HCT116 (cell line): ENCODE results near the gene GSTA4. TPM values are rescaled to one million over a fixed set of nuclear protein-coding genes. Genes with fewer than 3 reads are reported as not detected.

Experiments used
- ATAC-seq: fragments of 200-7000 bp; cut with Tn5 transposase; 2 replicates; pipeline ENCODE4 v1.9.1; 2020; ENCODE audit warnings: mild to moderate bottlenecking, moderate library complexity
- BruUV-seq: library from RNA; stranded (reverse); fragments of 400-500 nt; replicated peaks from 2 replicates; lab custom pipeline; 2021; lab: Mats Ljungman, UMichigan
- CTCF ChIA-PET: fragments of 300-600 bp; sonication (Branson Sonifier 250); formaldehyde crosslinking; loops from one replicate; lab custom pipeline; 2021; ENCODE audit warnings: antibody characterized with exemption; lab: Charles Lee
- POLR2A ChIA-PET: fragments of 300-600, 350-600 bp; sonication (Branson Sonifier 250); formaldehyde crosslinking; loops from one replicate; lab custom pipeline; 2021; ENCODE audit warnings: antibody characterized with exemption; lab: Charles Lee
- RAD21 ChIA-PET, 2 experiments: fragments of 300-600 bp; sonication (Branson Sonifier 250); formaldehyde crosslinking; loops; one replicate each; lab custom pipeline; 2023; ENCODE audit warnings: low total read pairs in 2 of 2; ENCODE audit not compliant: uncharacterized antibody in 2 of 2, unreplicated experiment in 2 of 2, low non-redundant PET in 1 of 2; lab: Charles Lee
- DNase-seq: peaks from one replicate; pipeline ENCODE4 v3.0.0-alpha.2; 2010; ENCODE audit warnings: low read depth, low spot score
- H2AFZ ChIP-seq: fragments of 200-600 bp; shearing (Covaris generic), sonication (generic); 2 replicates; pipeline ENCODE4 v1.6.1; 2017; ENCODE audit warnings: low read depth, mixed run types, mixed read lengths, antibody characterized with exemption, low read length; ENCODE audit not compliant: poor library complexity, severe bottlenecking
- H3K27ac ChIP-seq: 2 replicates; pipeline ENCODE4 v1.5.1; 2012; ENCODE audit warnings: low read depth, low read length
- H3K27me3 ChIP-seq: fragments of 200-600 bp; sonication (generic); 2 replicates; pipeline ENCODE4 v1.6.1; 2016; ENCODE audit warnings: mixed run types, low read length, mixed read lengths; ENCODE audit not compliant: insufficient read depth
- H3K36me3 ChIP-seq, 2 experiments: fragments of 200-500 bp in 1 of 2; fragments of 200-600 bp in 1 of 2; sonication (Bioruptor generic) in 1 of 2; sonication (generic) in 1 of 2; 2 replicates each; pipeline versions ENCODE4 v1.5.1 to v1.6.1; 2014 to 2016; ENCODE audit warnings: low read length in 2 of 2, inconsistent platforms in 1 of 2, mixed read lengths in 1 of 2, mixed run types in 1 of 2; ENCODE audit not compliant: insufficient read depth in 2 of 2, control insufficient read depth in 1 of 2
- H3K4me1 ChIP-seq, 2 experiments: fragments of 200-600 bp in 1 of 2; sonication (generic) in 1 of 2; 2 replicates each; pipeline versions ENCODE4 v1.5.1 to v1.6.1; 2012 to 2017; ENCODE audit warnings: low read length in 2 of 2, inconsistent platforms in 1 of 2, mild to moderate bottlenecking in 1 of 2, mixed read lengths in 1 of 2, mixed run types in 1 of 2, moderate library complexity in 1 of 2; ENCODE audit not compliant: insufficient read depth in 2 of 2, control insufficient read depth in 1 of 2
- H3K4me2 ChIP-seq: fragments of 200-600 bp; sonication (generic); 2 replicates; pipeline ENCODE4 v1.6.1; 2017; ENCODE audit warnings: mixed run types, low read length, mixed read lengths
- H3K4me3 ChIP-seq, 2 experiments: fragments of 200-600 bp in 1 of 2; sonication (generic) in 1 of 2; replicated peaks in 1 of 2; 2 replicates each; pipeline ENCODE4 v1.5.1; 2011 to 2016; ENCODE audit warnings: low read length in 2 of 2, control low read depth in 1 of 2, low read depth in 1 of 2, mild to moderate bottlenecking in 1 of 2, mixed read lengths in 1 of 2, mixed run types in 1 of 2
- H3K79me2 ChIP-seq: fragments of 200-600 bp; sonication (generic); 2 replicates; pipeline ENCODE4 v1.6.1; 2017; ENCODE audit warnings: mild to moderate bottlenecking, mixed run types, low read length, moderate library complexity, mixed read lengths; ENCODE audit not compliant: insufficient read depth
- H3K9ac ChIP-seq: fragments of 200-600 bp; sonication (generic); 2 replicates; pipeline ENCODE4 v1.6.1; 2016; ENCODE audit warnings: low read length, mixed read lengths
- H3K9me2 ChIP-seq: fragments of 200-600 bp; sonication (generic), shearing (Covaris generic); 2 replicates; pipeline ENCODE4 v1.6.1; 2017; ENCODE audit warnings: mixed run types, mild to moderate bottlenecking, moderate library complexity; ENCODE audit not compliant: insufficient read depth
- H3K9me3 ChIP-seq, 2 experiments: fragments of 200-500 bp in 1 of 2; fragments of 200-600 bp in 1 of 2; sonication (Bioruptor generic) in 1 of 2; sonication (generic) in 1 of 2; 2 replicates each; pipeline ENCODE4 v1.6.1; 2014 to 2017; ENCODE audit warnings: low read length in 2 of 2, mixed read lengths in 2 of 2, inconsistent platforms in 1 of 2, low read depth in 1 of 2, mild to moderate bottlenecking in 1 of 2, mixed run types in 1 of 2, moderate library complexity in 1 of 2; ENCODE audit not compliant: control insufficient read depth in 1 of 2, insufficient read depth in 1 of 2
- H4K20me1 ChIP-seq: fragments of 200-600 bp; sonication (generic), shearing (Covaris generic); 2 replicates; pipeline ENCODE4 v1.6.1; 2017; ENCODE audit warnings: mixed run types, mild to moderate bottlenecking, moderate library complexity; ENCODE audit not compliant: insufficient read depth
- ATF3 ChIP-seq: IDR thresholded peaks from 2 replicates; pipeline ENCODE4 v1.6.1; 2012
- CBX3 ChIP-seq: IDR thresholded peaks from 2 replicates; pipeline ENCODE4 v1.6.1; 2012; ENCODE audit warnings: low read depth
- CTCF ChIP-seq, 3 experiments: fragments of 200-600 bp in 1 of 3; sonication (generic) in 1 of 3; IDR thresholded peaks in 2 of 3; conservative IDR thresholded peaks in 1 of 3; 2 replicates each; pipeline ENCODE4 v1.5.1; 2012 to 2017; ENCODE audit warnings: low read depth in 2 of 3, low read length in 2 of 3, antibody characterized with exemption in 1 of 3, borderline replicate concordance in 1 of 3, control low read depth in 1 of 3, mild to moderate bottlenecking in 1 of 3, mixed read lengths in 1 of 3, mixed run types in 1 of 3, moderate library complexity in 1 of 3; ENCODE audit not compliant: insufficient read depth in 1 of 3
- EGR1 ChIP-seq: IDR thresholded peaks from 2 replicates; pipeline ENCODE4 v1.6.1; 2012; ENCODE audit warnings: low read depth
- EZH2 ChIP-seq: fragments of 200-600 bp; sonication (generic); IDR thresholded peaks from 2 replicates; pipeline ENCODE4 v1.6.1; 2017; ENCODE audit warnings: antibody characterized with exemption, mixed run types
- FOSL1 ChIP-seq: IDR thresholded peaks from 2 replicates; pipeline ENCODE4 v1.6.1; 2012; ENCODE audit warnings: low read depth
- MAX ChIP-seq: IDR thresholded peaks from 2 replicates; pipeline ENCODE4 v1.6.1; 2012
- POLR2A ChIP-seq: IDR thresholded peaks from 2 replicates; pipeline ENCODE4 v1.7.0; 2011; ENCODE audit warnings: borderline replicate concordance; ENCODE audit not compliant: insufficient read depth, insufficient read length; ENCODE audit errors: extremely low read depth
- RAD21 ChIP-seq: IDR thresholded peaks from 2 replicates; pipeline ENCODE4 v1.6.1; 2012; ENCODE audit warnings: low read depth, mild to moderate bottlenecking
- REST ChIP-seq: IDR thresholded peaks from 2 replicates; pipeline ENCODE4 v1.6.1; 2012; ENCODE audit warnings: low read depth
- SIN3A ChIP-seq: IDR thresholded peaks from 2 replicates; pipeline ENCODE4 v1.6.1; 2012; ENCODE audit warnings: low read depth
- SP1 ChIP-seq: IDR thresholded peaks from 2 replicates; pipeline ENCODE4 v1.6.1; 2012; ENCODE audit warnings: low read depth
- YY1 ChIP-seq: IDR thresholded peaks from 2 replicates; pipeline ENCODE4 v1.6.1; 2011; ENCODE audit warnings: low read length, low read depth, moderate library complexity, mild to moderate bottlenecking; ENCODE audit not compliant: insufficient replicate concordance; ENCODE audit errors: extremely low read depth
- ZFX ChIP-seq: fragments of 450-650 bp; IDR thresholded peaks from 2 replicates; pipeline ENCODE4 v1.6.1; 2017
- ZNF274 ChIP-seq: fragments of 200-500 bp; sonication (Bioruptor generic); IDR thresholded peaks from 2 replicates; pipeline ENCODE4 v1.6.1; 2014; ENCODE audit warnings: mild to moderate bottlenecking, low read depth, low read length, inconsistent platforms
- intact Hi-C: fragments of 100-400 bp; cut with micrococcal nuclease; formaldehyde crosslinking; loops from 2 replicates; pipeline ENCODE4 v1.10.0; 2022
- total RNA-seq: library from RNA; stranded (reverse); gene quantifications from one replicate; pipeline ENCODE4 v1.2.1, GENCODE V29; 2021; ENCODE audit not compliant: unreplicated experiment

Gene GSTA4
- total RNA-seq, 1 experiment from 2014 or later, result 2.2 TPM

- Histone ChIP-seq H4K20me1 (no peaks in the 10 kb centered on the region), H3K9me3 (no peaks in the 10 kb centered on the region), H3K79me2 (no peaks in the 10 kb centered on the region), H3K36me3 (no peaks in the 10 kb centered on the region; a peak in 1 of 4 replicates), H3K27me3 (no peaks in the 10 kb centered on the region), H3K9me2 (no peaks in the 10 kb centered on the region), H2AFZ (no peak overlapping the region), H3K9ac (no peak overlapping the region), H3K4me1 (0 out of 4 replicates have a peak, but pooled peaks cover 0 to 3% of the 10 kb centered on the region in 2 experiments), H3K27ac (no peak overlapping the region), H3K4me3 (no peak overlapping the region), H3K4me2 (no peak overlapping the region)
- BruUV-seq, result no TSS peak
- ChIA-PET POLR2A (no interaction called here), CTCF (no interaction called here), RAD21 (no interaction called here)
- DNase-seq (no peak), ATAC-seq (no peak)
- intact Hi-C loops, result no loop called here
- TF ChIP-seq SP1 (no peak), SIN3A (no peak), EZH2 (no peak), FOSL1 (no peak), RAD21 (no peak)
Measured at GRCh38 chr6:53020005-53020744, 25.1 kb upstream of the GSTA4 start.

GRCh38 chr6:53018446-53018845 is 23.4 kb upstream of the GSTA4 start:
- DNase-seq (no peak), ATAC-seq (no peak)
- Histone ChIP-seq H2AFZ (no peak overlapping the region), H3K9ac (no peak overlapping the region), H3K9me3 (no peaks in the 10 kb centered on the region), H3K4me1 (0 out of 4 replicates have a peak, but pooled peaks cover 0 to 3% of the 10 kb centered on the region in 2 experiments), H3K27me3 (no peaks in the 10 kb centered on the region), H4K20me1 (no peaks in the 10 kb centered on the region), H3K27ac (no peak overlapping the region), H3K79me2 (no peaks in the 10 kb centered on the region), H3K4me3 (no peak overlapping the region), H3K36me3 (no peaks in the 10 kb centered on the region; a peak in 1 of 4 replicates), H3K9me2 (no peaks in the 10 kb centered on the region), H3K4me2 (no peak overlapping the region)
- RAD21 ChIA-PET, result no interaction called here
- CTCF ChIA-PET, result no interaction called here
- no TSS peak for BruUV-seq
- intact Hi-C loops, result no loop called here
- POLR2A ChIA-PET, result no interaction called here
- TF ChIP-seq YY1 (no peak), ZFX (no peak), SIN3A (no peak), EGR1 (no peak), POLR2A (no peak), MAX (no peak), CBX3 (no peak), ZNF274 (no peak), ATF3 (no peak), FOSL1 (no peak), REST (no peak), CTCF (IDR thresholded peaks at IDR 0.05 in 2 of 3, conservative IDR thresholded peaks at IDR 0.05 in 1 of 3; ENCODE audit: borderline replicate concordance in 1 of 3, insufficient read depth in 1 of 3, low read depth in 2 of 3, low read length in 2 of 3) (no peak), SP1 (no peak)
